Activated CD4-positive, CD25-positive, alpha-beta regulatory T cell treated with anti-CD3 and anti-CD28 coated beads, Interleukin-2, amount 50 U/mL, for 16 hours (primary cell): ENCODE results near the gene ANKRD45.
"Not testable (repeated sequence)": the region's sequence is repeated elsewhere in the genome, so short reads cannot be mapped to it uniquely, and the experiment has no call there.

Experiments
- DNase-seq: peaks from one replicate; pipeline ENCODE4 v3.0.0-alpha.2; 2020; ENCODE audit warnings: low read depth, low spot score

Gene ANKRD45, protein sequence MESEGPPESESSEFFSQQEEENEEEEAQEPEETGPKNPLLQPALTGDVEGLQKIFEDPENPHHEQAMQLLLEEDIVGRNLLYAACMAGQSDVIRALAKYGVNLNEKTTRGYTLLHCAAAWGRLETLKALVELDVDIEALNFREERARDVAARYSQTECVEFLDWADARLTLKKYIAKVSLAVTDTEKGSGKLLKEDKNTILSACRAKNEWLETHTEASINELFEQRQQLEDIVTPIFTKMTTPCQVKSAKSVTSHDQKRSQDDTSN

DNA sequence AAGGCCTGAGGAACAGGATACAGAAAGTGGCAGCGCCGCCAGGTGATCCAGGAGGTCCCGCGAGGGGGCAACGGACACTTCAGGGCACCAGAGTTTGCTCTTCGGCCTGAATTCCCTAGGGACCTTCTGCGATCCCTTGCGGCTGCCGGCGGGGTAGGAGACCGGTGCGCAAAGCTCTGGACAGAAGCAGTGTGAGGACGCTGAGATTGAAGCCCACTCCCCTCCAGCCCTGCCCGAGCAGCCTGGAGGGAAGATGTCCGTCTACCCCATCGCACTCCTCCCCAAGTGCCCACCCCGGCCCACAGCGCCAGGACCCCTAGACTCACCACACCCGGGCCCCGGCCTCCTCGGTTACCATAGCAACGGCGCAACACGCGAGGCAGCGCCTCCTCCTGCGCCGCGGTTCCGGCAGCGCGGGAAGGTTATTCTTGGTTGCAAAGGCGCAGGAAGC, at the start of gene ANKRD45:
ANKRD45 (minus strand) TSS at position 361 of the 451 bp plus-strand sequence. CDS start 10,433 bp downstream, outside the sequence.
- DNase-seq, result no peak

DNA sequence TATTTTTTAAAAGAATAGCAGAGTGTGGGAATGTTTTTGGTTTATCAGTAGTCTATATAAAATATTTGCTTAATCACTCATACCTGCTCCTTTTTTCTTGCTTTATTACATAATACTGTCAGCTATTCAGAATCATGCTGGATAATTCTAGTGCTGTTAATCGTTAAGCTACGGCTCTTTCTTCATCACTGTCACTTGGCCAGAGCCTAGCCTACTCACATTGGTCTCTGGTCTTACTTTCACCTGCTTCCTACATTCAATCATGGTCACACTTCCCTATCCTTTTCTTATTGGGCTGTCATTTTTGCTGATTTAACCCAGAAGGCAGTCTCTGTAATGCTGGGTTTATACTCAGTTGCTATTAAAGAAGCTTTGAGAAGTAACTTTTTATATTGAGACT, 47.6 kb upstream of the ANKRD45 start:
- no peak for DNase-seq

DNA sequence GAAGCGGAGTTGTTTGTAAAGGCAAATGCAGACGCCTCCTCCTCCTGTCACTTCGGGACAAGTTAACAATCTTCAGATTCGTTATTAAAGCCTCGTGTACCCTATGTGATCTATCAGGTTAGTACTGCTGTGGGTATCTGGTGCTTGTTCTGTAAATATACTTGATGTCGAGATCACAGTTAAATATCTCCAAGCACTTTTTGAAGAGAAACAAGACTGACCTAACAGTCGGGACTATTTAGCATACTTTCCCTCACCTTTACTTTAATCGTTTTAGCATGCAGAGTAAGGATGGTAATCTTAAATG, 45.8 kb upstream of the ANKRD45 start:
- DNase-seq, result no peak

DNA sequence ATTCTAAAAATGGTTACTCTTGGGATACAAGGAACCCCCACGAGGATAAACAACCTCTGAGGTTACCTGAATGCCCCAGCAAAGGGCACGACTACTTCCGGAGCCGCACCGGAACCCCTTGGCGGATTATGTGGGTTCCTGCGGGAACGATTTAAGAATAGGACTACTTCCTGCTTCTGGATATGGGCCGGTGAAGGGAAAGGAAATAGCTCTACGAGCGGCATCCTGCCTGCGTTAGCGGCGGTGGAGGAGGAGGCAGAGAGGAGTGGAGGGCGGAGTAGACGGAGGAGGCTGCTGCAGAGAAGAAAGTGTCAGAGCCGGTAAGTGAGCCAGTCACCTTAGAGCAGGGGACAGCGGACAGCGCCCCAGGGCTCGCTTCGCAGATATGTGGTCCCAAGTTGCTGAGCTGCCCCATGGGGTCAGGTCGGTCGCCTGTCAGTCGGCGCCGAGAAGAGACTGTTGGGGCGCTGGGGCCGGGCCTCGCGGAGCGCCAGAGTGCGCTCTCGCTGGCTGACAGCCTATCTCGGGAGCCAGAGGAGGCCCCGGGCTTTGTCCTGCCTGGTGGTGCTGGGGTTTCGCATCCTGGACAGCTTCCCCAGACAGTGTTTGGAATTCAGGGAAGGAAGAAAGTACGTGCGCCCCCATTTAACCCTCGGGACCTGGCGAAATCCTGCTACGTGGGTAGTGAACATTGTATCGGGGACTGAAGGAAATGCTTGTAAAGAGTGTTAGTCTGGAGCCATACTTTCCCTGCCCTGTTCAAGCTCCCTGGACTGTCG, 45.3 kb upstream of the ANKRD45 start, which contains the start of gene KLHL20:
KLHL20 (plus strand) TSS at position 223 of the 779 bp plus-strand sequence. CDS start 1,063 bp downstream, outside the sequence.
- peak; percentile 72 for DNase-seq

DNA sequence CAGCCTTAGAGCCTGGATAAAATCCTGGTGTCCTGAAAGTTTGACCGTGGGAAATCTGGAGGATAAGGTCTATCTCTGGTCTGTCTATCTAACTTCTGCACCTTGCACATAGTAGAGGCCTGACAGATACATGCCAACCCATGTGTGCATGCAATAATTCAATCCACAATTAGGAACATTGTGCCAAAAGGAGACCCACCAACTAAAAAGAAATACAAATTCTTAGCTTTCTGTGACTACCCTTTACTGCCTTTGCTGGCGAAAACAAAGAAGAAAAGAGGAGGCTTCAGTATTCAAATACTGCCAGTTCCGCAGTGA, 44.7 kb upstream of the ANKRD45 start:
- no peak for DNase-seq

DNA sequence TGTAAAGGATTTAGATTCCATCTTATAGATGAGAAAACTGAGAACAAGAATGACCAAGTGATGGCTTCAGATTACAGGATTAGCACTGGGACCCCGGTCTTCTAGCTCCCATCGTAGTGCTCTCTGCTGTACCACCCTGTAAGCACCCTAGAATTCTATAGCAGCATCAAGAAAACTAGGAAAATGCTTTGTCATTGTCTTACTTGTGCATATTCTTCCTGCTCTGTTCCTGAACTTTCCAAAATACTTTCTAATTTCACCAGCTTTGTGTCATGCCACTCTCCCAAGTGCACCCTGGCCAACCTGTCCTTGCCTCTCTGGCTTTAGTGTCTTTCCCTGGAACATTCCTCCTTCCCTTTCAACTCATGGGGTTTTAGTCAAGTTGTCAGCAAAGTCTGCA, 39.1 kb upstream of the ANKRD45 start:
- DNase-seq, result no peak

DNA sequence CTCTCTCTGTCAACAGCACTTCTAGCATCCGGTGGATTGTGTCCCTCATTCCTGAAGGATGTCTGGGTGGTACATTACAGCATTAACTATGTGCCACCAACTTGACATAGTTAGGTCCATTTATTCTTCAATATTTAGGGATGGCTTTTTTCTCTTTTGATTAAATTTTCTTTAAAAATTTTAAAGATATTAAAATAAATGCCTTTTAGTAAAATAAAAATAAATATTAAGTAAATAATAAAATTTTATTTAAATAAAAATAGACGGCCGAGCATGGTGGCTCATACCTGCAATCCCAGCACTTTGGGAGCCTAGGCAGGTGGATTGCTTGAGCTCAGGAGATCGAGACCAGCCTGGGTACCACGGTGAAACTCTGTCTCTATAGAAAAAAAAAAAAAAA, 35.5 kb upstream of the ANKRD45 start:
- DNase-seq, result no peak

DNA sequence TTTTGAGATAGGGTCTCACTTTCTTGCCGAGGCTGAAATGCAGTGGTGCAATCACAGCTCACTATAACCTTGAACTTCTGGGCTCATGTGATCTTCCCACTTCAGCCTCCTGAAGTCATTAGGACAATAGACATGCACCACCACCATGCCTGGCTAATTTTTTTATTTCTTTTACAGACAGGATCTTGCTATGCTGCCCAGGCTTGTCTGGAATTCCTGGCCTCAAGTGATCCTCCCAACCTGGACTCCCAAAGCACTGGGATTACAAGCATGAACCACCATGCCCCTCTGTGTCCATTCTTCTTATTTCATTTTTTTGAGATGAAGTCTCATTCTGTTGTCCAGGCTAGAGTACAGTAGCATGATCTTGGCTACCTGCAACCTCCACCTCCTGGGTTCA, 33.1 kb upstream of the ANKRD45 start:
- no peak for DNase-seq

DNA sequence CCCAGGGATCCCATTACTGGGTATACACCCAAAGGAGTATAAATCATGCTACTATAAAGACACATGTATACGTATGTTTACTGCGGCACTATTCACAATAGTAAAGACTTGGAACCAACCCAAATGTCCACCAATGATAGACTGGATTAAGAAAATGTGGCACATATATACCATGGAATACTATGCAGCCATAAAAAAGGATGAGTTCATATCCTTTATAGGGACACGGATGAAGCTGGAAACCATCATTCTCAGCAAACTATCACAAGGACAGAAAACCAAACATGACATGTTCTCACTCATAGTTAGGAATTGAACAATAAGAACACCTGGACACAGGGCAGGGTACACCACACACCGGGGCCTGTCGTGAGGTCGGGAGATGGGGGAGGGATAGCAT, 31.6 kb upstream of the ANKRD45 start:
- not testable (repeated sequence) for DNase-seq

DNA sequence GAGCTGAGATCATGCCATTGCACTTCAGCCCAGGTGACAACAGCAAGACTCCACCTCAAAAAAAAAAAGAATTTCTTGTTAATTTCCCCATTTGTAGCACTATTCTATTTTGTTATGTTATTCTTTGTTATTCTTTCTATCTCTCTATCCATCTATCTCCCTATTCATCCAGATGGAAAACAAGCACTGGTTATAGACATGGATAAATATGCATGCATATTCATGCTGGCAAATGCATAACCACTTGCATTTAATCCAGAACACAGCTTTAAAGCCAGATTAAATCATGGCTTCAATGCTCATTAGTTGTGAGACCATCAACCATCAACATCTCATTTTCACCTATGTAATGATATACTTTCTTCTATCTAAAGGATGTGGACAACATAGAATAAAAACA, 23.6 kb upstream of the ANKRD45 start:
- DNase-seq, result no peak

DNA sequence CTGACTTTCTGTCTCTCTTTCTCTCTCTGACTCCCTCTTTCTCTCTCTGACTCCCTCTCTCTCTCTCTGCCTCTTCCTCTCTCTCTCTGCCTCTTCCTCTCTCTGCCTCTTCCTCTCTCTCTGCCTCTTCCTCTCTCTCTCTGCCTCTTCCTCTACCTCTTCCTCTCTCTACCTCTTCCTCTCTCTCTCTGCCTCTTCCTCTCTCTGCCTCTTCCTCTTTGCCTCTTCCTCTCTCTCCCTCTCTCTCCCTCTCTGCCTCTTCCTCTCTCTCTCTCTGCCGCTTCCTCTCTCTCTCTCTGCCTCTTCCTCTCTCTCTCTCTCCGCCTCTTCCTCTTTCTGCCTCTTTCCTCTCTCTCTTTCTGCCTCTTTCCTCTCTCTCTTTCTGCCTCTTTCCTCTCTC, 18.6 kb upstream of the ANKRD45 start:
- DNase-seq, result no peak

DNA sequence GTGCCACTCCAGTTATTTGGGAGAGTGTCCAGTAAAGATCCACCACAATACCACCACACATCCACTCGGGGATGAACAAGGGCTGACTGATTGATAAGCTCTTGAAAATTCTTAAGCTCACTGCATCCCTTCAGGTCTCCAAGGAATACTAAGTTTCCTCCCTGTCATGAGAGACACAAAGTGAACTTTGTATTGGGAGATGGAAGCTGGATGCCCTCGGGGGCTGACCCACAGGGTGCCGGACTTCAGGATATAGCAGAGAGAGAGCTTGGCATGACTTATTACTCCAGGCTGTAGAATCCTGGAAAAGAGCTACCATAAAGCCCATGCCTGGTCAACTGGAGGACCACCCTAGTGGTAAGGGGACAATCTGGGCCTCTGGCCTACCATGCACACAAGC, 15.5 kb upstream of the ANKRD45 start:
- DNase-seq, result not testable (repeated sequence)

DNA sequence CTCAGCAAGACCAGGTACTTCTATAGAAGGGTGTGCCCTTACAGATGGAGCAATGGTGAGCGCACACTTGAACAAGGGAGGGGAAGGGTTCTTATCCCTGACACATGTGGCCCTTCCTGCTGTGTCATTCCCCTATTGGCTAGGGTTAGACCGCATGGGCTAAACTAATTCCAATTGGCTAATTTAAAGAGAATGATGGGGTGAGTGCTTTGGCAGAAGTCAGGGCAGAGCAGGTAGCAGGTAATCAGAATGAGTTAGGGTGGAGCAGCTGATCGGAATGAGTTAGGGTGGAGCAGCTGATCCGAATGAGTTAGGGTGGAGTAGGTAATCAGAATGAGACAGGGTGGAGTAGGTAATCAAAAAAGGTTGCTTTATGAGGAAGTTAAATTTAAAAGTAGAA, 14.2 kb upstream of the ANKRD45 start:
- not testable (repeated sequence) for DNase-seq

DNA sequence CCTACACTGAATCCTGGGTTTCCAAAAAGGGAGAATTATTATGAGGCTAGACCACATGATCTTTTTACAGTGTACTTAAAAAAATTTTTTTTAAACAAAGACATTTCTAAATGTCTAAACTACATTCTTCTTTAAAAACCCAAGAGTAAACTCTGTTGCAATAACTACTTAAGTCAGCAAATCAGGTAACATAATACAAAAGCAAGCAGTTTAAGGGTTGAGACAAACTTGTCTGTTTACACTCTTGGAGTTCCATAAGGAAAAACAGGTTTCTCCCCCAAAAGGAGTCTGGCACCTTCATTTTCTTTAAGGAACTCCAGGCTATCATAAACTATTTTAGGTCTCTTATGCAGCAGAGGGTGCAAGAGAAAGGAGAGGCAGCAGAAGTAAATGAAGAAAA, 12.5 kb upstream of the ANKRD45 start:
- no peak for DNase-seq

DNA sequence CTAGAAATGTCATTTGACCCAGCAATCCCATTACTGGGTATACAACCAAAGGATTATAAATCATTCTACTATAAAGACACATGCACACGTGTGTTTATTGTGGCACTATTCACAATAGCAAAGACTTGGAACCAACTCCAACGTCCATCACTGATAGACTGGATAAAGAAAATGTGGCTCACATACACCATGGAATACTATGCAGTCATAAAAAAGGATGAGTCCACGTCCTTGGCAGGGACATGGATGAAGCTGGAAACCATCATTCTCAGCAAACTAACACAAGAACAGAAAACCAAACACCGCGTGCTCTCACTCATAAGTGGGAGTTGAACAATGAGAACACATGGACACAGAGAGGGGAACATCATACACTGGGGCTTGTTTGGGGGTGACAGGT, 10.5 kb upstream of the ANKRD45 start:
- not testable (repeated sequence) for DNase-seq

DNA sequence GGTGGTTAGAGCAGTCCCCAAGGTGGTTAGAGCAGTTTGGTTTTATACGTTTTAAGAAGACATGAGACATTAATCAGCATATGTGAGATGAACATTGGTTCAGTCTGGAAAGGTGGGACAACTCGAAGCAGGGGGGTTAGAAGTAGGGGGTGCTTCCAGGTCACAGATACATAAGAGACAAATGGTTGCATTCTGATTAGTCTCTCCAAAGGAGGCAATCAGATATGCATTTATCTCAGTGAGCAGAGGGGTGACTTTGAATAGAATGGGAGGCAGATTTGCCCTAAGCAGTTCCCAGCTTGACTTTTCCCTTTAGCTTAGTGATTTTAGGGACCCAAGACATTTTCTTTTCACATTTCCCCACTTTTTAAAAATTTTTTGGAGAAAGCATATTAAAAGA, 4.8 kb upstream of the ANKRD45 start:
- not testable (repeated sequence) for DNase-seq

DNA sequence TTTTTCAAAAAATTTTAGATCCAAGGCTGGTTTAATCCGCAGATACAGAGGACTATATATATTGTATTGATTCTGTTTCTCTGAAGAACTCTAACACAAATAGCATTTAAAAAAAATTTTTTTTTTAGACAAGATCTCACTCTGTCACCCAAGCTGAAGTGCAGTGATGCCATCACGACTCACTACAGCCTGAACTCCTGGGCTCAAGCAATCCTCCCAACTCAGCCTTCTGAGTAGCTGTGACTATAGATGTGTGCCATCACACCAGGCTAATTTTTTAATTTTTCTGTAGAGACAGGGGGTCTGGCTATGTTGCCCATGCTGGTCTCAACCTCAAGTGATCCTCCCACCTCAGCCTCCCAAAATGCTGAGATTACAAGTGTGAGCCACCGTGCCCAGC, 3.0 kb downstream of the ANKRD45 start:
- no peak for DNase-seq

DNA sequence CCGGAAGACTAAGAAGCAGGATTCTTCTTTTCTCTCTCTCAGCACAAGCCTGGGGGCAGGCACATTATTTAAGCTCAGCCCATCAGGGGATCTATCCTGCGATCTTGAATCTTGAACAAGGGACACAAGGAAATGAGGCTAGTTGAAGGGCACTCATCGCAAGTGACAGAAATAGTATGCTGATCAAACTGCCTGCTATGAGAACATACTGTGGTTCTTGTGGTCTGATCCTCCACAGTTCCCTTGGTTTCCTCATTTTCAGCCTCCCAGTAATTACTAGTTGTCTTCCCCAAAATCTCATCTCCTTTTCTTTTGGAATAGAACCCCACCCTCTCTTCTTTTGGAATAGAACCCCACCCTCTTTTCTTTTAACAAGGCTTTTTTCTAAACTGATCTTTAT, 6.5 kb downstream of the ANKRD45 start:
- DNase-seq, result no peak

DNA sequence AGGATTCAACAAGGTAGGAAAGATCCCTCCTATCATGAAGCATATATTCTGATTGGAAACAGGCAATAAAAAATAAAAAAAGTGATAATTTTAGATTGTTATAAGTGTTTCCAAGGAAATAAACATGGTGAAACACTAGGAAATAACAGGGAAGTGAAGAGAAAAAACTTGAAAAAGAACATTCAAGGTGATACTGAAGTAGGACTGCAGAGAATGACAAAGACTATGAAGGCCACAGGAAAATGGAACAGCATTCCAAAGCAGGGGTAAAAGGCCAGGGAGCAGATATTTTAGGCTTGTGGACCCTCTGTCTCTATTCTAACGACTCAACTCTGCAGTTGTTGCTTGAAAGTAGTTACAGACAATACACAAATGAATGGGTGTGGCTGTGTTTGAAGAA, 7.9 kb downstream of the ANKRD45 start:
- DNase-seq, result no peak

DNA sequence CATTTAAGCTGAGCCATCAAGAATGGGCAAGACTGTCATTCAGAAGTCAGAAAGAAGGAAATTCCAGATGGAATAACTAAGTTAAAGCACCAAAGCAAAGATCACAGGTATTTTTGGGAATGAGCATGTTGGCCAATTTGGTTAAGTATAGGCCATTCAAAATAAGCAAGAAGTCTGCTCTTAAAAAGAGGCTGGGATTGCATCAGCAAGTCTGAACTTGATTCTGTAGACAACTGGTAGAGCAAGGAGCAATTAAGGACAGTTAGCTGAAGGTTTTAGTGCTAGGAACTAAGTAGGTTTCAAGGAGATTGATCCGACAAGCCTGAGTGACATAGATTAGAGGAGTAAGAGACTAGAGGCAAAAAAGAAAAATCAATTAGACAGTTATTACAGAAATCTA, 8.4 kb downstream of the ANKRD45 start:
- DNase-seq, result no peak

DNA sequence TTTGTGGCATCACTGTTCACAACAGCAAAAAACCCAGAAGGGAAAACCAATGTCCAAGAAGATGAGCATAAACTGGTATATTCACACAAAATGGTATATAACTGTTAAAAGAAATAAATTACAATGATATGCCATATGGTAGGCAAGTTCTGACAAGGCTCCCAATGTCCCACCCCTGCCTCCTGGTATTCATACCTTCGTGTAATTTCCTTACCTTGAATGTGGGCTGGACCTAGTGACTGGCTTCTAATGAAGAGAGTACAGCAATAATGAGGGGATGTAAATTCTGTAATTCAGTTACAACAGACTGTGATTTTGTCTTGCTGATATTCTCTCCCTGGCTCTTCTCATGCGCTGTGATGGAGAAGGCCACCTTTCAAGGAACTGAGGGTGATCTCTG, 9.3 kb downstream of the ANKRD45 start:
- no peak for DNase-seq

DNA sequence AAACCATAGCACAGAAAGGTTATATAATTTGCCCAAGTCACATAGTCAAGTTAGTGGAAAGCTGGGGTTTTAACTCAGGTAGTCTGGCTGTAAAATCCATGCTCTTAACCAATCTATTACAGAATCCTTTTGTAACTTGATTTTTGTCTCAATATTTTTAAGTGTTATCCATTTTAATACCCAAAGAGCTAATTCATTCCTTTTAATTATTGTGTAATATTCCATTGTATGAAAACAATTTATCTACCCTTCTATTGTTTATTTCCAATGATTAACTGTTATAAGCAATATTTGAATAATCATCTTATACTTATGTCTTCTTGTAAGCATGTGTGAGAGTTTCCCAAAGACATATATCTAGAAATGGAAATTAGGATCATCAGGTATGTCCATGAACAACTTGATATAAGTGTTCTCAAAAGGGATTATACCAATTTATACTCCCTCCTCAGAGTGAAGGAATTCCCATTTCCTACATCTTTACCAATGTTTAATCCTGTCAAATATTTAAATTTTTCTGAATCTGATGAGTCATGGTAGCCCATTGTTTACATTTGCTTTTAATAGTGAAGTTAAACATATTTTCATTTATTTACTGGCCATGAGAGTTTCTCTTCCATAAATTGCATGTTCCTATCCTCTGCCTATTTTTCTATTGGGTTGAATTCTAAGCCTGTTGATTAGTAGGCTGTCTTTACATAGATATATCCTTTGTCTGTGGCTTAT, 20.6 kb downstream of the ANKRD45 start:
- DNase-seq, result no peak

DNA sequence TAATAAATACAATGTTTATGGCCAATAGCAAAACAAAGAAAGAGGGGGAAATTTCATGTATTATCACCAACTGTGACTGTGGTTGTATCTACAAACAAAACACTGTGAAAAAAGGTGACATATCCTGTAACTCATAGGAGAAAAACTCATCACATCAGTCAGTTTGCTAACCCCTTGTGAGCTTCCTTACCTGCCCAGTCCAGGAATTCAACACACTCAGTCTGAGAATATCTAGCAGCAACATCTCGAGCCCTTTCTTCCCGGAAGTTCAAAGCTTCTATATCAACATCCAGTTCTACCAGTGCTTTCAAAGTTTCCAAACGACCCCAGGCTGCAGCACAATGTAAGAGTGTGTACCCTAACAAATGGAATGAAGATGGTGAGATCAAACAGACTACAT, 23.0 kb downstream of the ANKRD45 start:
- no peak for DNase-seq
